PC-9 (cell line): ENCODE results near the gene CTSF.

Source experiments
- CTCF ChIP-seq: fragments of 200-600 bp; sonication (generic); conservative IDR thresholded peaks from 2 replicates; pipeline ENCODE4 v1.6.1; 2017; ENCODE audit warnings: mixed run types, antibody characterized with exemption, mild to moderate bottlenecking, moderate library complexity
- EZH2 ChIP-seq: fragments of 200-600 bp; sonication (generic); IDR thresholded peaks from 2 replicates; pipeline ENCODE4 v1.8.0; 2017; ENCODE audit warnings: antibody characterized with exemption, low read depth

GRCh38 chr11:66546368-66546965 lies 21.9 kb downstream of the CTSF start, which contains the start of gene ACTN3:
- TF ChIP-seq CTCF (no peak), EZH2 (no peak)
